GM20000 (cell line): ENCODE results near the gene TMEM170B.

Source experiments
- DNase-seq: peaks from one replicate; pipeline ENCODE4 v3.0.0; 2012; ENCODE audit warnings: low spot score
- CTCF ChIP-seq: IDR thresholded peaks from 2 replicates; pipeline ENCODE4 v1.5.1; 2012; ENCODE audit warnings: mild to moderate bottlenecking, control low read depth; ENCODE audit errors: extremely low read depth, missing control alignments

The TMEM170B gene

DNA sequence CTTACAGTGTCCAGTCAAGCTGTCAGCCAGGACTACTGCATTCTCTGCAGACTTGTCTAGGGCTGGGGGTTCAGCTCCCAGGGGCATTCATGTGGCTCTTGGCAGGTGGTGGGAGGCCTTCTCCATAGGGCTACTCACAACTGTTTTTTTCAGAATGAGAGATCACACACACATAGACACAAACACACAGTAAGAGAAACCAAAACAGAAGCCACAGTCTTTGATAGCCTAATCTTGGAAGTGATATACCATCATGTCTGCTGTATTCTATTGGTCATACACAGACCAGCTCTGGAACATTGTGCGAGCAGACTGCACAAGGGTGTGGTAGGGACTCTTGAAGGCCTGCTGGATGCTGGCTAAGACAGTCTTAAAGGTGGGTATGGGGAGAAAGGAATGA lies 13.5 kb downstream of the TMEM170B start:
- DNase-seq, result no peak
- no peak for TF ChIP-seq CTCF

DNA sequence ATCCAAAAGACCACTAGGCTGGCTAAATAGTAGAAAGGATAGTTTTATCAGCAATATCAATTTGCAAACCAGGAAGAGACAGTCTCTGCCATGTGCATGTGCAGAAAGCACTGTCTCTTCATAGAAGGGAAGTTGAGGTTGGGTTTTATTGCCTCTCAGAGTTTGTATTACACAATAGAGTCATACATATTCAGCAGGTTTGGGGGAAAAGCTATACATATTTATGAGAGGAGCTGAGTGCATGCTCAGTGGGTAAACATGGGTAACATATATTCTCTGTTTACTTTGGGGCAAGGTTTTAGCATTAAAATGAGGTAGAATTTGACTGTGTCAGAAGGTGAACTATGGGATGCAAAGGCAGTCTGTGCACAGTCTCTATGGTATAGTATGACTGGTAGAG lies 14.9 kb downstream of the TMEM170B start:
- DNase-seq, result no peak
- no peak for TF ChIP-seq CTCF

- no peak for TF ChIP-seq CTCF
- no peak for DNase-seq
These were observed 16.3 kb downstream of the TMEM170B start for GRCh38 chr6:11553824-11554223.

- no peak for DNase-seq
- TF ChIP-seq CTCF, result no peak
These were observed 18.8 kb downstream of the TMEM170B start for GRCh38 chr6:11556309-11556708.

- no peak for TF ChIP-seq CTCF
- DNase-seq, result no peak
These were observed 26.2 kb downstream of the TMEM170B start for GRCh38 chr6:11563793-11564192.

GRCh38 chr6:11566609-11567008 lies 29.1 kb downstream of the TMEM170B start:
- no peak for TF ChIP-seq CTCF
- no peak for DNase-seq

GRCh38 chr6:11571073-11571472 lies 33.5 kb downstream of the TMEM170B start:
- TF ChIP-seq CTCF, result no peak
- no peak for DNase-seq
